K562 (cell line): ENCODE measurements around the gene PXDC1. TPM values are rescaled to one million over a fixed set of nuclear protein-coding genes. Genes with fewer than 3 reads are reported as not detected.

Source experiments
- HNRNPLL ChIP-seq: fragments of 200-400 bp; formaldehyde crosslinking; IDR thresholded peaks from 2 replicates; pipeline ENCODE4 v1.6.1; 2017; ENCODE audit warnings: low read length, low read depth, mild to moderate bottlenecking; ENCODE audit not compliant: poor library complexity, severe bottlenecking
- ZBTB40 ChIP-seq, 2 experiments: fragments of 450-650 bp in 1 of 2; sonication (generic) in 1 of 2; formaldehyde crosslinking in 1 of 2; IDR thresholded peaks; 2 replicates each; pipeline versions ENCODE4 v1.7.1 to v1.9.0; 2016 to 2022; ENCODE audit warnings: inconsistent platforms in 1 of 2, mild to moderate bottlenecking in 1 of 2, missing genetic modification reagents in 1 of 2
- ZNF280A ChIP-seq: fragments of 450-650 bp; IDR thresholded peaks from 2 replicates; pipeline ENCODE4 v1.6.1; 2018; ENCODE audit warnings: mild to moderate bottlenecking, low read depth; ENCODE audit not compliant: partially characterized antibody
- polyA plus RNA-seq, 8 experiments: library from polyadenylated mRNA; depleted of rRNA in 4 of 8; stranded (reverse) in 5 of 8; unstranded in 3 of 8; fragments of >200 nt; fragmentation: Nextera tagmentation in 2 of 8; fragmentation: Illumina TruSeq in 1 of 8; extraction: Ambion mirVana in 2 of 8; extraction: Trizol in 1 of 8; gene quantifications; 2 replicates each; pipeline versions ENCODE4 v1.2.1 to v1.2.3, GENCODE V29; 2011 to 2014; ENCODE audit warnings: inconsistent platforms in 1 of 8, missing spikeins in 1 of 8
- total RNA-seq, 7 experiments: library from RNA; depleted of rRNA in 6 of 7; stranded (reverse); fragments of >200 nt in 6 of 7; fragmentation: Illumina TruSeq in 2 of 7; extraction: Trizol in 2 of 7; gene quantifications; 2 replicates each; pipeline versions ENCODE4 v1.2.1 to v1.2.3, GENCODE V29; 2011 to 2021; ENCODE audit warnings: low replicate concordance in 1 of 7

PXDC1 gene
- total and polyA plus RNA-seq, 9 of the 15 experiments (the other 6 are each of a cell fraction or from before 2014, with no cell fraction given) = 0.09 to 0.33 (median 0.16) TPM; not detected in 5

GRCh38 chr6:3708540-3708939 is 43.0 kb downstream of the PXDC1 start (continued):
- TF ChIP-seq ZBTB40 (IDR thresholded peaks at IDR 0.05) (no peak), ZBTB40 (CRISPR knock-in tag; IDR thresholded peaks at IDR 0.05) (no peak), HNRNPLL (no peak), ZNF280A (no peak)
- TF ChIP-seq, all 486 proteins: peak for 0
